Loucy (cell line): ENCODE measurements around the gene JPH2.

Experiments used
- CTCF ChIP-seq: fragments of 200-600 bp; sonication (generic); conservative IDR thresholded peaks from 2 replicates; pipeline ENCODE4 v1.5.1; 2014; ENCODE audit warnings: mild to moderate bottlenecking, antibody characterized with exemption, low read length
- EZH2phosphoT487 ChIP-seq: fragments of 200-600 bp; IDR thresholded peaks from 2 replicates; pipeline ENCODE4 v1.6.1; 2018; ENCODE audit warnings: antibody characterized with exemption, mild to moderate bottlenecking, moderate library complexity, borderline replicate concordance

- TF ChIP-seq CTCF (no peak), EZH2phosphoT487 (no peak)
These were observed 1.4 kb downstream of the JPH2 start for GRCh38 chr20:44185574-44185973.
